Measurements from ENCODE around the gene XPO4.
"Not testable (repeated sequence)": the region's sequence is repeated elsewhere in the genome, so short reads cannot be mapped to it uniquely, and the experiment has no call there.

XPO4 gene

GRCh38 chr13:20902438-20903163 lies at the start of gene XPO4:
Gene XPO4, minus strand, starts transcription at chr13:20902746. Its CDS starts 8 bp downstream, at chr13:20902738.
- DNase-seq = peak; percentile 79

GRCh38 chr13:20948001-20948400 lies 45.5 kb upstream of the XPO4 start:
- DNase-seq = not testable (repeated sequence)

- no peak for DNase-seq
Observed at GRCh38 chr13:20945952-20946383, 43.4 kb upstream of the XPO4 start.

- DNase-seq = no peak
Observed at GRCh38 chr13:20942938-20943559, 40.5 kb upstream of the XPO4 start.

- DNase-seq = not testable (repeated sequence)
Observed at GRCh38 chr13:20940511-20940910, 38.0 kb upstream of the XPO4 start.

GRCh38 chr13:20940083-20940482 lies 37.5 kb upstream of the XPO4 start:
- no peak for DNase-seq

- no peak for DNase-seq
Observed at GRCh38 chr13:20939662-20940061, 37.1 kb upstream of the XPO4 start.

- DNase-seq = no peak
Observed at GRCh38 chr13:20938302-20938701, 35.8 kb upstream of the XPO4 start.

- no peak for DNase-seq
Observed at GRCh38 chr13:20927596-20928257, 25.2 kb upstream of the XPO4 start.

GRCh38 chr13:20925395-20925790 lies 22.8 kb upstream of the XPO4 start:
- not testable (repeated sequence) for DNase-seq

- peak; percentile 80 for DNase-seq
Observed at GRCh38 chr13:20924758-20925394, 22.3 kb upstream of the XPO4 start.

GRCh38 chr13:20923272-20923671 lies 20.7 kb upstream of the XPO4 start:
- no peak for DNase-seq

GRCh38 chr13:20921572-20921971 lies 19.0 kb upstream of the XPO4 start:
- DNase-seq = no peak

- DNase-seq = not testable (repeated sequence)
Observed at GRCh38 chr13:20915676-20916075, 13.1 kb upstream of the XPO4 start.

- no peak for DNase-seq
Observed at GRCh38 chr13:20911037-20911436, 8.5 kb upstream of the XPO4 start.

GRCh38 chr13:20908714-20909497 lies 6.4 kb upstream of the XPO4 start:
- DNase-seq = no peak

GRCh38 chr13:20904908-20905307 lies 2.4 kb upstream of the XPO4 start:
- DNase-seq = no peak

- DNase-seq = no peak
Observed at GRCh38 chr13:20903164-20903475, 574 bp upstream of the XPO4 start.

- DNase-seq = no peak
Observed at GRCh38 chr13:20901668-20902437, 693 bp downstream of the XPO4 start.

GRCh38 chr13:20894245-20894644 lies 8.3 kb downstream of the XPO4 start:
- DNase-seq = no peak

GRCh38 chr13:20891768-20892167 lies 10.8 kb downstream of the XPO4 start:
- no peak for DNase-seq

GRCh38 chr13:20891034-20891433 lies 11.5 kb downstream of the XPO4 start:
- DNase-seq = no peak
